HG03442 (cell line): ENCODE results near the gene SHC1.

Experiments used
- ATAC-seq: cut with Tn5 transposase; IDR thresholded peaks from one replicate; pipeline ENCODE4 v1.9.1; 2021; ENCODE audit warnings: mild to moderate bottlenecking, moderate library complexity; ENCODE audit not compliant: unreplicated experiment

SHC1 gene

GRCh38 chr1:154940651-154941194 is 29.8 kb downstream of the SHC1 start:
- ATAC-seq, result no peak

DNA sequence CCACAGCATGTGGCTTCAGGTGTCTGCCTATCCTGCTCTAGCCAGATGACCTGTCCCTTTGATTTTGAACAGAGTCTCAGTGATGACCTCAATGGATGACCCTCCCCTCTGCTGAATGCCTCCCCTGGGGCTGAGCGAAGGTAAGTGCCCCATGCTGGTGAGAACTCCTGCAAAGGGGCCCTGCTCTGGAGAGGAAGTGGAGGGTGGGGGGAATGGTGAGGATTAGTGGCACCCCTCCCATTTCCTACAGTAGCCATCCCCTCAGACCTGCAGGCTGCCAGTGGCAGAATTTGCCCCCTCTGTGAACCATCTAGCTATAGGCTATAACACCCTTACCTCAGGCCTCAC is 30.4 kb downstream of the SHC1 start:
- ATAC-seq, result no peak

DNA sequence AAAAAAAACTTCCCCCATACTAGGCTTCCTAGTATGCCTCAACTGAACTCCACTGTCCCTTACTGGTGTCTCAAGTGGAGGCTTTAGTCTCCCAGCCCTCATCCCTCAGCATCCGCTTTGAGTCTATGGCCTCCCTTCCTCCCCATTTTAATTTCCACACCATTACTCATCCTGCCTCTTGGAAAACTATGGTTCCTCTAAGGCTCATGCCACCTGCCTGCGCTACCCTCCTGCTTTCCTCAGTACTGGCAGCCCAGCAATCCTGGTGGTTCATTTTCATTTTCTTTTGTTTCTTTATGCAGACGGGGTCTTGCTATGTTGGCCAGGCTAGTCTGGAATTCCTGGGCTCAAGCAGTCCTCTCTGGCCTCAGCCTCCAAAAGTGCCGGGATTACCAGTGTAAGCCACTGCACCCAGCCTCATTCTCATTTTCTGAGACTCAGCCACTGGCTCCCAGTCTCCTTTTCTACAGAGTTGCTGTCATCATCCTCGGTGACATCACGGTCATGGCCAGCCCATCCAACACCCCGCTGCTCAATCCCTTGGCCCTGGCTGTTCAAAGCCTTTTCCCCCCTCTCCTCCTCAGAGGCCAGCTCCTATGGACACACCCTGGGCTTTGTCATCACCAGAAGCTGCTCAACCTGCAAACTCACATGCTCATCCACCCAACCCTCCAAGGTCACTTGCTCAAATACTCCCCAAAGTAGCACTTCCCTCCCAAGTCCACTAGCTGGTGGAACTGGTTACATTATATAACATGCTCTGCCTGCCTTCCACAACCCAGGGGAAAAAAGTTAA is 31.7 kb downstream of the SHC1 start:
- no peak for ATAC-seq

DNA sequence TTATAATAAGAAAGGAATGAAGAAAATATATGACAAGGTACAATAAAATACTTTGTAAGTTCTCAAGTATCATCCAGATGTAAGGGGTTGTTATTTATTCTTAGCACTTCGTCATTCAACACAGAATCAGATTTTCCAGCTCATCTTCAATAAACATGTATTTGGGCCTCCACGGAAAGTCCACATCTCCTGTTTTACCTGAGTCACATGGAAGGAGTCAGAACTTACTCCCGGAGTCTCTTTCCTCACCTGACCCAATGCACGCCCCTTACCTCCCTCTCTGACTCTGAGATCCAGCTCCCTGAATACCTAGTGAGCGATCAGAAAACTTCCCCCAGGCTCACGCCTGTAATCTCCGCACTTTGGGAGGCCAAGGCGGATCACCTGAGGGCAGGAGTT is 32.6 kb downstream of the SHC1 start:
- no peak for ATAC-seq

DNA sequence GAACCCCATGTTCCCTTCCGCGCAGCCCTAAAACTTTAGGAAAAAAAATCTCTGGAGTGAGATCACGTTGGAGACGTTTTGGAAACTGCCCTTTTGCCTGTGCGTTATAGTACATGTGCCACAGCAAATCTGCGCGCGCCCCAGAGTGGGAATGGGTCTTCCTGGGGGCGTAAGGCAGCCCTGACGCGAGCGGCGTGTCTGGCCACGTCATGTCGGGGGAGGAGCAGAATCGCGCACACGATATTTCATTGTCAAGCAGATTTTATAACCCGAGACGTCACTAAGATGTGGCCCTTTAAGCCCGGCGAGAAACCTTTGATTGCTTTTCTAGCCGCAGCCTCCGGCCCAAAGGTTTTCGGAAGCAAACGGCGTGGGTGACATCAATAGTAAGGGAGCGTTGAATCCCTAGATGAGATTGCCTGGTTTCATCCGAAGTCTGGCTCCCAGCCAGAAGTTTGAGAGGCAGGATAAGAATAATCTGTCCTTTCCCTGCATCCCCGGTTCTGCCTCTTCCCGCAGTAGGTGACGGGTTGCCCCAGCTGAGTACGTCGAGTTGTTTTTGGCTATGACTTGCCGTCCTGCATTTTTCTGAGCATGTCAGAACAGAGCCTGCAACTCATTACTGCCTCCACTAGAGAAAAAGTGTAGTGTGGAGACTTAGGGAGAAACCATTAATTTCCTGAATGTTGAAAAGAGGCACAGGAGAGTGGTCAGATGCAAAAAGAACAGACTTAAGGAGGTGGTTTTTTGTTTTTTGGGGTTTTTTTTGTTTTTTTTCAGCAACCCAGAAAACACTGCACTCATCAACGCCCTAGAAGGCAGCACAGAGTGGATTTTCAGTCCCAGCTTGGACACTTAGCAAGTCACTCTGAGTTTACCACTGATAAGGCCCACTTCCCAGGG is 33.2 kb downstream of the SHC1 start:
- peak; percentile 35 for ATAC-seq

GRCh38 chr1:154936555-154937084 is 33.9 kb downstream of the SHC1 start, which contains the start of gene PMVK:
TSS of gene PMVK (minus strand) at chr1:154936719. CDS start at chr1:154936685, 34 bp downstream.
- ATAC-seq, result peak; percentile 65

- peak; percentile 1 for ATAC-seq
Observed at GRCh38 chr1:154935749-154936554, 34.6 kb downstream of the SHC1 start.

DNA sequence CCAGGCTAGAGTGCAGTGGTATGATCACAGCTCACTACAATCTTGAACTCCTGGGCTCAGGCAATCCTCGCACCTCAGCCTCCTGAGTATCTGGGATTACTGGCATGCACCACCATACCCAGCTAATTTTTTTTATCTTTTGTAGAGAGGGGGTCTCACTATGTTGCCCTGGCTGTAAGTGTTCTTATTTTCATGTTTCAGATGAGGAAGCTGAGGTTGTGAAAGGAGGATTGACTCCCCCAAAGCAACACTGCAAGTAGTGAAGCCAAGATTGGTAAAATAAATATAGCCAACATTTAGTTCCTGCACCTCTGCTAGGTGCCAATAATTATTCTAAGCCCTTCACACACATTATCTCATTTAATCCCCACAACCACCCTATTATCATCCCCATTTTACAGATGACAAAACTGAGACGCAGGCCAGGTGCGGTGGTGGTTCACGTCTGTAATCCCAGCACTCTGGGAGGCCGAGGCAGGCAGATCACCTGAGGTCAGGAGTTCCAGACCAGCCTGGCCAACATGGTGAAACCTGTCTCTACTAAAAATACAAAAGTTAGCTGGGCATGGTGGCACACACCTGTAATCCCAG is 36.1 kb downstream of the SHC1 start:
- no peak for ATAC-seq

GRCh38 chr1:154931940-154932487 is 38.5 kb downstream of the SHC1 start:
- no peak for ATAC-seq

DNA sequence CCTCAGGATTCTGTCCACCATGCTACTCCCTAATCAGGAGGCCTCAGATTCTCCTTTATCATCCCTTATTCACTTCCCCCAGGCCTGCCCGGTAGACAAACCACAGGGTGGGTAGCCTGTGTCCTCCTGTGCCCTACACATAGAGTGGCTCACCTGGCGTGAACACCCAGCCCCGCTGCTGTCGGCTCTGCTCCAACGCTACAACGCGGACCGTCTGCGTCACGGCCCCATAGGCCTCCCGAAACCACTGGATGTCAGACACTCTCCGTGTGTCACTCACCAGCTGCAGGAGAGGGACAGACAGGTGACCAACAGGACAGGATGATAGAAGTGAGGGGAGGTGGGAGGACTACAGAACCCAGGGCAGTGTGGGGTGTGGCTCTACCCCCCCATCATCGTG is 44.3 kb downstream of the SHC1 start:
- ATAC-seq, result no peak

- ATAC-seq, result no peak
Observed at GRCh38 chr1:154925335-154926170, 45.0 kb downstream of the SHC1 start.

- ATAC-seq, result no peak
Observed at GRCh38 chr1:154923695-154924094, 46.9 kb downstream of the SHC1 start.

- no peak for ATAC-seq
Observed at GRCh38 chr1:154913273-154913672, 57.3 kb downstream of the SHC1 start.

DNA sequence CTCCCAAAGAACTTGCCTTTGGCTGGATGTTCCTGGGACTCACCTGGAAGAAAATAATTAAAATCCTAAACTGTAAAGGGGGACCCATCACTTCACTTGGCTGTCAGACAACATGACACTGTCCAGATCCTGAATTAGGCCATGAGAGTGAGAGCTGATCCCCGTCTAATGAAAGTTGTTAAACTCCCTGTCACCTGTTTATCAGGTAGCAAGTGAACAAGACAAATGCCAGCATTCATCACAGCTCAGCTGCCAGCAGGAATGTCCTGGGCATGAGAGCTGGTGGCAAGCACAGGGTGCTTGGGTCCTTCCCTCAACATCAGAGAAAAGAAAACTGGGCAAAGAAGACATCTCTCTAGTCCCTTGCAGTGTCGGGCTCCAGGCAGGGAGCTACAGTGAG is 57.8 kb downstream of the SHC1 start:
- ATAC-seq, result no peak
